GM18520 (cell line): Measurements from ENCODE around the gene FGF4.
"Not testable (repeated sequence)": the region's sequence is repeated elsewhere in the genome, so short reads cannot be mapped to it uniquely, and the experiment has no call there.

Experiments
- ATAC-seq: cut with Tn5 transposase; IDR thresholded peaks from one replicate; pipeline ENCODE4 v1.9.1; 2021; ENCODE audit not compliant: unreplicated experiment

The FGF4 gene

DNA sequence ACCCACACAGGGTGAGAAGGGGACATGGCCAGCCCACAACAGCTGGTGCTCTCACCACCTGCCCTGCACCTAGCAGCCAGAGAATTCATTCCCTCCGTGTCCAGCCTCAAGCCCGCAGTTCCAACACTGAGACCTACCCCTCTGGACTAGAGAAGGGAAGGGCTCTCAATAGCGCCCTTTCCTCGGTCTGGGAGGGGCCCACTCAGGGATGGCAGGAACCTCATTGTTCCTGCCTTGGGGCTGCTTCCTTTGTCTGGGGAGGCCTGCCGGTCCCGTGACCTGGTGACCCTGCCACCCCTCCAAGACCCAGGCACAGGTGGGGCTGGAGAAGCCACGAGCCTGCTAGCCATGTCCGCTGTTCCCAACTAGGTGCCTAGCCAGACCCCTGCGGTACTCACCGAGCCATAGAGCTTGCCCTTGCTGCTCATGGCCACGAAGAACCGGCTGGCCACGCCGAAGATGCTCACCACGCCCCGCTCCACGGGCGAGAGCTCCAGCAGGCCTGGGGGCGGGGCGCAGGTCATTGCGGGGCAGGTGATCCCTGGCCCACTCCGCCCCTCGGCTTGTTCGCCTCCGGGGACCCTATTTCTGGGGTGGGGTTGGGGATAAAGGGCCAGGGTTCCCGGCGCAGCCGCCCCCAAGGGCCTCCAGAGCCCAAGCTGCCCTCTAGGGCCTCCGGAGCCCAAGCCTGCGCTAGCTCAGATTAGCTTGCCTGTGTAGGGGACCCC lies 1.4 kb downstream of the FGF4 start:
- no peak for ATAC-seq

DNA sequence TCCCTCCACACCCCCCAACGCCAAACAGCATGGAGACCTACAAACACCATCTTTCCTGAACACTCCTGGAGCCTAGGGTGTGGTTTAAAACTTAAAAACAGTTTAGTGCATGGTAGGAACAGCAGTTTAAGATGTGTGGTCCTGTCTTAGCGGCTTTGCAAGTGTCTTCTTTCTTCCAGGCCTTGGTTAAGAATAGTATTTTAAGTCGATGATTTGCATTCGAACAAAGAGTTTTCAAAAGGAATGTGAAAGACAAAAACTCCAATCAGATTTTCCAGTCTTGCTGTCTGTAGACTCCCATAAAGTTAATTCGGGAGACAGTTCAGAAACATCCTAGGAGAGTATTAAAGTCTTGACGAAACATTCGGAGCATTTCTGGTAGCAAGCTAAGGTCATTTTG lies 3.7 kb downstream of the FGF4 start:
- ATAC-seq, result no peak

DNA sequence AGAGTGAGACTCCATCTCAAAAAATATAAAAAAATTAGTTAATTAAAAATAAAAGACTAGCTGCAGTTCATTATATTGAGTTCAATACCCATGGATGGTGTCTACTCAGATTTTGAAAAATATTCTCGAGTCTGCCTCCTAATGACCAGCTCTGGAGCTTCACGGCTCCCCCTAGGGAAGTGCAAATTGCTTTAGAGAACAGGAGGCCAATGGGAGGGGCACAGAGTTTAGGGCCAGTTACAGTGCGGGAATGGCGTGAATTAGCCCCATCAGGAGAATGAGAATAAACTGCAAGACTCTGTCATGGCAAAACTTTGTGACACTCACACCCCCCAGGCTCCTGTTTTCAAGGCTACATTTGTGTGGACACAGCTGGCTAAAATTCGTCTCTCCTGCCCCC lies 4.6 kb downstream of the FGF4 start:
- no peak for ATAC-seq

DNA sequence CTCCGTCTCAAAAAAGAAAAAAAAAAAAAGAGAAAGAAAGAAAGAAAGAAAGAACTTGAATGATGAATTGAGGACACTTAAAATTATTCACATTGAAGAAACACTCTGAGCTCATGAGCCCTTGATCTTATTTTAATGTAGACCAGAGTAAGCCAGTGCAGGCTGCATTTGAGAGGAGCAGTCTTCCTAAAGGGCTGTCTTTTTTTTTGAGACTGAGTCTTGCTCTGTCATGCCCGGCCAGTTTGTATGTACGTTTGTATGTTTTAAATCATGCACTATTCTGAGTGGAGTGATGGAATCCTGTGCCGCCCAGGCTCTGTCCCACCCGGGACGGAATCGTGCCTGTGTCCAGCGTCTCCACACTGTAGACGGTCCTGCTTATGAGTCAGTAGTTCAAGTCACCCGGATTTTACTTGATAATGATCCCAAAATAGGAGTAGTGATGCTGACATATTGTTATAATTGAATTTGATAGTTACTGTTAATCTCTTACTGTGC lies 9.6 kb downstream of the FGF4 start:
- no peak for ATAC-seq

DNA sequence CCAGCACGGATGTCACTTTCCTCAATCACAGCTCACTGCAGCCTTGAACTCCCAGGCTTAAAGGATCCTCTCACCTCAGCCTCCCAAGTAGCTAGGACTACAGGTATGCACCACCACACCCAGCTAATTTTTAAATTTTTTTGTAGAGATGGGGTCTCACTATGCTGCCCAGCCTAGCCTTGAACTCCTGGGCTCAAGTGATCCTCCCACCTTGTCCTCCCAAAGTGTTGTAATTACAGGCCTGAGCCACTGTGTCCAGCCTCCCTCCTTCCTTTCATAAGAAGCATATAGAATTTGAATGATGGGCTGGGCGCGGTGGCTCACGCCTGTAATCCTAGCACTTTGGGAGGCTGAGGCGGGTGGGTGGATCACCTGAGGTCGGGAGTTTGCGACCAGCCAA lies 10.2 kb downstream of the FGF4 start:
- ATAC-seq, result not testable (repeated sequence)

DNA sequence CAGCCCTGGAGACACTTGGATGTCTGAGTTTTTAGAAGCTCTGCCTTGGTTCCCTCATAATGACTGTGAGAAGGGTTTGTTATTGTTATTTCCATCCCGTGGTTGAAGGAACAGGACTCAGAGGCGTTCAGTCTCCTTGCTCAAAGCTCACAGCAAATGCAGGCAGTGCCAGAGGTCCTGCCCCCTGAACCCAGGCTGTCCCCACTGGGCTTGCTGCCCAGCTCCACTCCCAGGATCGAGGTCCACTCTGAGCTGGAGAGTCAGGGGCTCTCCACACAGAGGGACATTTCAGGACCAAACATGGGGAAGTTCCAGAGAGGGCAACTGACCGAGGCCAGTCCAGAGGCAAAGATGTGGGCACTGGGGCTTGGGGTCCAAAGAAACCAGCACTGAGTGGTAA lies 14.8 kb downstream of the FGF4 start:
- no peak for ATAC-seq

DNA sequence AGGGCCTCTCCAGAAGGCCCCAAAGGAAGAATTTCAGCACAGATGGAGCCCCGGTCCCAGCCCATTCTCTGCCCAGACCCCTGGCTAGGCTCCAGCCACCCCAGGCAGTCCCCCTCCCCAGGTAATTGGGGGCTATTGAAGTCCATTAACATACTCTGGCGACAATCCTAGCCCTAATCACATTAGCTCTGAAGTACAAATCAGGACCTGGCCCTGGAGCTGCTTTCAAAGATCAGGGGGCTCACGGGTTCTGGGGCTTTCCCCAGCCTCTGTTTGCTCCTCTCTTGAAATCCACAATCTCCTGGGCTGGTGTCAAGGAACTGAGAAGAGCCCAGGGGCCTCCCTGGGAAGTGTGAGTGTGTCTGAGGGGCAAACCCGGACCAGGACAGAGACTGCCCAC lies 22.3 kb downstream of the FGF4 start:
- no peak for ATAC-seq

DNA sequence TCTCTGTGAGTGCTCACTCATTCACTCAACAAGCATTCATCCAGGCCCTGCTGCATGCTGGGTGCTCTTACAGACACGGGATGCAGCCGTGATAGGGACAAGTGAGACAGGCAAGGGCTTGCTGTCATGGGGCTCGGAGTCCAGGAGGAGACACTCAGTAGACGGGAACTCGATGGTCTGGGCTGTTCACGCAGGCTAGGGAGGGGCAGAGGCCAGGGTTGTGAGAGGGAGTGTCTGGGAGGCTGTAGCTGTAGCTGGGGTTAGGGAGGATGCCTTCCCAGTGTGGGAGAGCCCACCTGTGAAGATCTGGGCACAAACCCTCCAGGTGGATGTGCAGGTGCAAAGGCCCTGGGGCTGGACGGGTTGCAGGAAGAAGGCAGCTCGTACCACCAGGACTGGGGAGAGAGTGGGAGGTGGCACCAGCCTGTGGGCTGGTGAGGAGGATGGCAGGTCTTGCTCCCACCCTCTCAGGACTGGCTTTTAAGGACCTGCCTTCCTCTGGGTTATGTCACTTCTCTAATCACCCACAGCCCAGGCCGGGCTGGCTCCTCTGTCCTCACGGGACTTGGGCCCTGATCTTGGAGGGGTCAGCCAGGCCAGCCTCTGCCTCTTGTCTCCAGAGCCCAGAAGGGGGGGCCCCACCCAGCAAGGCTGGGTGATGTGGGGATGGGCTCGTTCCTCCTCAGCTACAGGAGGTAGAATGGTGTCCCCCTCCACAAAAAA lies 24.1 kb downstream of the FGF4 start:
- no peak for ATAC-seq

DNA sequence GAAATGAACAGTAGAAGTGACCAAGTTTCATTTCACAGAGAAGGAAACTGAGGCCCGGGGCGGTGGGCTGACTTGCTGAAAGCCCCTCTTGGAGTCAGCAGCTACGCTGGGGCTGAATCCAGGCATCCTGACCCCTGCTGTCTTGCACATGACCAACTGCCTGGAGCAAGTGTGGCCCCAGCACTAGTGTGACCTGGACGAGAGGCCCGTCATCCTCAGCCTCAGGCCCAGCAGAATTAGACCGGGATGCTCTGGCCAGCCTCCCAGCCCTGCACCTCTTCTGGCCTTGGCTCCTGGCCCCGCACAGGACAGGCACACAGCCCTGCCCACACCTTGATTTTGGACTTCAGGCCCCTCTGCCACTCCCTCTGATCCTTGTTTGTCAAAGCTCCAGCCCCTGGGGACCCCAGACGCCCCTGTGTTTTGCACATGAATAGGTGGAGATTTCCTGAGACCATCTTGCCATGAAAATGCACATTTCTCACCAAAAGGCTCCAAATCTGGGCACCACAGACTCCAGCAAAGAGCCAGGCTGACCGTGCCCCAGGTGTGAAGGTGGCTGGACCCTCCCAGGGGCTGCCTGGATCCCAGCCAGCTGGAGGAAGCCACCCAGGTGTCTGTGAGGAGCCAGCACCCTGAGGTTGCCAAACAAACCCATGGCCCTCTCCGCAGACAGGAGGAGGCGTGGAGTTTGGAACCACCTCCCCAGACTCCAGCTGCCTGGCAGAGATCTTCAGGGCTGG lies 24.9 kb downstream of the FGF4 start:
- ATAC-seq, result no peak

DNA sequence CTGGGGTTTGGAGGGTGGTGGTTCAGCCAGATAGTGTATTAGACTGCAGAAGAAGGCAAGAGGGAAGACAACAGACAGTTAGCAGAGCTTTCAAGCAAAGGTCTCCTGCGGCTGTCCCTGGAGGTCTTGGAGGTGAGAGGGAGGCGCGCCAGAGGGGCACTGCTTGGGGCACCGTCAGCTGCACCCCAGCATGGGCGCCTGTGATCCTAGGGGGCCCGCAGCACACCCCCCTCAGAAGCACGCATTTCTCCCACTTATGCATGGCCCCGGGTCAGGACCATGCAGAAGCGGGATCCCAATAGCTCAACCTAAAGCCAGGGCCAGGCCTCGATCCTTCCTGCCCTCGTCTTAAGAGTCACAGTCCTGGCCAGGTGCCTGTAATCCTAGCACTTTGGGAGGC lies 26.5 kb downstream of the FGF4 start:
- ATAC-seq, result no peak

DNA sequence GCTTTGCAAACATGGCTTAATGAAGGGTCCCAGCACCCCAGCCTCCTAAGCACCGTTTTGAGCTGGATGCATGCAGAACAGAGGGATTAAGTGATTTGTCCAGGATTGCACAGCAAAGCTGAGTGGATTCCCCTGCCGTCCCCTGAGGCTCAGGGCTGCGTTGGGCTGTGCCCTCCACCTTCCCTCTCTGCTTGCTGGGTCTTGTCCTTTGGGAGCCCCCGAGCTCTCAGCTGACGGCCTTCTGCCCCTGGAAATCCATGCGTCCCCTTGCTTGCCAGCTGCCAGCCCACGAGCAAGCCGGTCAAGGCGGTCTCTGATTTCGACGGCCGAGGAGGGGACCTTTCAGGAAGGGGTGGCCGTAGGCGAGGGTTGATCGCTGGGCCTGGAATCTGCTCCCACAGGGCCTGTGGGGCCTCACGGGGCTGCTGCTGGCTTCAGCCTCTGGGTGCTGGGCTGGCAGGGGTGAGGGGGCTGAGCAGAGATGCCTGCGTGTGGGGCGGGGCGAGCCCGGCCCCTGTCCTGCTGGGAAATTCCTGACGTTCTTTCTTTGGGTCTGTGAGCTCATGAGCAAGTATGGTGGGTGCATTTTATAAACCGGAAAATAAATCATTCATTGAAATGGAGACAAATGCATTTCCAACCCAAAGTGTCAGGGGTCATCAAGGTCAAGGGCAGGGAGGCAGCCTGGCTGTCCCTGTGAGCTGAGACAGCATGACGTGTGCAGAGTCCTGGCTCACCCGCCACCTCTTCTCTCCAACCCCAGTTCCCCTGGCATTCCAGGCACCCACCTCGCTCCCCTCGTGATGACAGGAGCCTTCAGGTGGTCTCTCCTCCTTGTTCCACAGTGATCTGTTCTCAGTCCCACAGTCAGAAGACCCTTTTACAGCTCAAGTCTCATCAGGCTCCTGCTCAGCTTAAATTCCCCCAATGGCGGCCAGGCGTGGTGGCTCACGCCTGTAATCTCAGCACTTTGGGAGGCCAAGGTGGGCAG lies 28.1 kb downstream of the FGF4 start:
- ATAC-seq, result no peak

DNA sequence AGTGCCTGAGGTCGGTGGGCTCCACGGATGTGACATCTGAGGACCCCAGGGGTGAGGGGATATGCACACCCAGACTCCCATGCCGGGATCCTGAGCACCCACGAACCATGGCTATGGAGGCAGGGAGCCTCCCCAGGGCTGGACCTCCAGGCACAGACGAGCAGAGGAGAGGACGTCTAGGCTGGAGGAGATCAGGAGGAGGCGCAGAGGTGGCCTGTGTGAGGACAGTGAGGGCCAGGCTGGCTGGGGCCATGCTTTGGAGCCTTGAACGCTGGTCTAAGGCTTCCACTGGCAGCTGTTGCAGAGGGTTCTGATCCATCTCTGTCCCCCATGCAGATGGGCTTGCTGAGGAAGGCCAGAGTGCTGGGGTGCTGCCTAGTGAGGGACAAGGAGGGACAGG lies 29.0 kb downstream of the FGF4 start:
- ATAC-seq, result no peak

DNA sequence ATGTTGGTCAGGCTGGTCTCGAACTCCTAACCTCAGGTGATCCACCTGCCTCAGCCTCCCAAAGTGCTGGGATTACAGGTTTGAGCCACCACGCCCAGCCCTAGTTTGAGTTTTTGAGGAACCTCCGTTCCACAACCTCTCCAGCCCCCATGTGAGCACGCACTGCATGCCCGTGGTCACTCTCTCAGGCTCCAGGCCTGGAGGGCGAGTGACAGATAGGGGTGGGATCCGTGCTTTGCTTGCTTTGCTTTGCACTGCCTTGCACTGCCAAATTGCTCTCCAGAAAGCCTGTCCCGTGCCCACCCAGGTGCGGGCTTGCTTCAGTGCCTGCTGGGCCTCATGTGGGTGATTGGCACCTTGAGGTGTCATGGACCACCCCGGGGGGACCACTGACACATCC lies 29.9 kb downstream of the FGF4 start:
- no peak for ATAC-seq

DNA sequence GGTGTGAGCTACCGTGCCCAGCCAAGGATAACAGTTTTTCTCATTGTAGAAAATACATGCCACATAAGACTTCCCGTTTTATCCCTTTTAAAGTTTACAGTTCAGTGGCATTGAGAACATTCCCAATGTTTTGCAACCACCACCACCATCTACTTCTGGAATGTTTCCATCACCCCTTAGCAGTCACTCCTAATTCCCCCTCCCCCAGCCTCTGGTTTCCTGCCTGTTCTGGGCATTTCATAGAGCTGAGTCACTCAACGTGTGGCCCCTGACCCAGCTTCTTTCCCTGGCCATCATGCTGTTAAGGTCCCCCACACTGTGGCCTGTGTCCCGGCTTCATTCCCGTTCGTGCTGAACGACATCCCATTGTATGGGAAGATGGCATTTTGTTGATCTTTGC lies 30.7 kb downstream of the FGF4 start:
- ATAC-seq, result no peak

DNA sequence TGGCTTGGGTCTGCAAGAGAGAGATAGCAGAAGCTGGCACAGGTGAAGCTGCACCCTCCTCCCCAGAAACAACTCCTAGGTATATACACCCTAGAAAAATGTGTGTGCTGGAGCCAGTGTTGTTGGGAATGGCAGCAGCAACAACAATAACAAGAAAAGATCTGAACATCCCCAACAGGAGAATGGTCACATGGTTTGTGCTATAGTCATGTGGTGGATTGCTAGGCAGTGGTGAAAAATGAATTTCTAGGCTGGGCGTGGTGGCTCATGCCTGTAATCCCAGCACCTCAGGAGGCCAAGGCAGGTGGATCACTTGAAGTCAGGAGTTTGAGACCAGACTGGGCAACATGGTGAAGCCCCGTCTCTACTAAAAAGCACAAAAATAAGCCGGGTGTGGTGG lies 40.3 kb downstream of the FGF4 start:
- no peak for ATAC-seq

DNA sequence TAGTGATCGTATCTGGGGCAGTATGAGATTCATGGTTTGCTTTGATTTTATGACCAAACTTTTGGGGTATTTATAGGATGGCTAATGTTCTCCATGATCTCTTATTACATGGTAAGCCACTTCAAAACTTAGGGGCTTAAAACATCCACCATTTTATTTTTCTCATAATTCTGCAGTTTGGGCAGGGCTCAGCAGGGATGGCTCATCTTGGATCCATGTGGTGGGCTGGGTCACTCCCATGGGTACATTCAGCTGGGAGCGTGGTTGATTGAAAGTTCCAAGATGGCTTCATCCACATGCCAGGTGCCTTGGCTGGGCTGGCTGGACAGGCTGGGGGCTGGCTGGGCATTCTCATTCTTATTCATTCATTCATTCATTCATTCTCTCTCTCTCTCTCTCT lies 40.8 kb downstream of the FGF4 start:
- no peak for ATAC-seq

DNA sequence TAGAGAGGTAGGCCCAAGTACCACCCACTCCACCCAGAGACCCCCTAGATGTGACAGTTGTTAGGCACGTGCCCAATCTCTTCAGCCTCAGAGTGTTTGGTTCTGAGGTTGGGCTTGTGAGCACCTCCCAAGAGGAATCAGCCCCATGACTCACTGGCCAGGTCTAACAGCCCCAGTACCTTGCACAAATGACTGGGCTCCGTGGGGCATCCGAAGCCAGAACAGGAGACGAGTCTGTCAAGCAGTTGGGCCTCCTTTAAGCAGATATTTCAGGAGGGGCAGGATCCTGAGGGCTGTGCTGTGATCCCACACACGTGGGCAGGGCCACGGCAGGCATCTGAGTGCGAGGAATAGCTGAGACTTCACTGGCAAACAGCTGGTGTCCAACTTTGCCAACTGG lies 42.2 kb downstream of the FGF4 start:
- ATAC-seq, result no peak

DNA sequence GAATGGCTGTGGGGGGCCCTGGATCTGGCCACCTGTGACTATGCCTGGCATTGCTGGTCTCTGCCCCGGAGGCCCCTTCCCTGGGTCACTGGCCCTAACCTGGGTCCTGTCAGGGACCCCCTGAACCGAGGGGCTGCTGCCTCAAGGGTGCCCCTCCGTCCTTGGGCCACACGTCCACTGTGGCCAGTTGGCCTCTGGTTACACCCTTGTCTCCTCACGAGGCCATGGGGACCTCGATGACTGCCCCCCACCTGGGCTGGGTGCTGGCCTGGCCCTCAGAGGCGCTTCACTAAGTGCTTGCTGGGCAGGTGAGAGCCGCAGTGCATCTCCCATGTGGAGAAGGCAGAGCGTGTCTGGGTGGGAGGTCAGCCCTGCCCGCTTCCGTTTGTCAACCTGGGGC lies 44.0 kb downstream of the FGF4 start:
- no peak for ATAC-seq

DNA sequence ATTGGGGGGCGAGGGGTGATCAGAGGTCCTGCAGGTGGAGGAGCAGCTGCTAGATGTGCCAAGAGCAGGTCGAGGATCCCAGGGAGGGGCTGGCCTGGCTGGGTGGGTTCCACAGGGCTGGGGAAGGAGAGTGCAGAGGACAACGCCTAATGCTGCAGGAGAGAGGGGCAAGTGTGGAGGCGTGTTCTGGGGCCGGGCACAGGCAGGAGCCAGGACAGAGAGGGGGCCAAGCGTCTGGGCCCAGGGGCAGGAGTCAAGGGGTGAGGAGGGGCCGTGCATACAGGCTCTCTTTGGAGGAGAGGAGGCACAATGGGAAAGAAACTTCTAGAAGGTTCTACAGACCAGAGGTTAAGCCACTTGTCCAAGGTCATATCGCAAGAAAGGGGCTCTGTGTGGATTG lies 44.6 kb downstream of the FGF4 start:
- ATAC-seq, result no peak

DNA sequence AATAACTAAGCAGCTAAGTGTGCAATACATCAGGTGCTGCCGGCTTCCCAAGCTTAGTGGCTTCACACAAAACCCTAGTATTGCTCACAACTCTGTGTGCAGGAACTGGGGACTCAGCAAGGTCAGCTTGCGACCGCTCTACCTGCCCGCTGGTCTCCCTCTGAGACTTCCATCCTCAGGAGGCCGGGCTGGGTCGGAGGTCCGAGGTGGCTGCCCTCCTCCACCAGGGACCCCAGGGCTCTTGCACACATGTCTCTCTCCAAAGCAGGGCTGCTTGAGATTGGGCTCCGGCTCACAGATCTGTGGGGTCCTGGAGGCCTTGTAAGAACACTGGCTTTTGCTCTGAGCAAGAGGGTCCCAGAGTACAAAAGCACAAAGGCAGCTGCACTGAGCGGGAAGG lies 45.9 kb downstream of the FGF4 start:
- no peak for ATAC-seq

DNA sequence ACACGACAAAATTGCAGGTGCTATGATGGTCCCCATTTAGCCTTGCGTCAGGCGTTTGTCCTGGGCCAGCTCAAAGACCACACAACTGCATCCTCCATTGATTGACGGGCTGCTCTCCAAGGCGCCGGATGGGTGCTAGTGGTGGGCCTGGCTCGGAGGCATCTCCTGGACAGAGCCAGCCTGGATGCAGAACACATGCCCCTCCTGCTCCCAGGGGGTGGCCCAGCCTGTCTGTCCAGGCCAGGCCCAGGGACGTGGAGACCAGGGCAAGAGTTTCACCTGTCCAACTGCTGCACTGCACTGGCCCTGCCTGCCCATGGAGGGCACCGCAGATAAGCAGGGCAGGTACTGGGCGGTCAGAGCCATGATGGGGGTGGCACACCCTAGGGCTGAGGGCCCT lies 47.9 kb downstream of the FGF4 start:
- ATAC-seq, result no peak
